GM21825 (cell line): ENCODE data around the gene METTL8.
A peak's percentile ranks its signal among the peaks of the same experiment; 100 is the strongest.

Source experiments
- ATAC-seq: cut with Tn5 transposase; IDR thresholded peaks from one replicate; pipeline ENCODE4 v1.9.1; 2021; ENCODE audit warnings: mild to moderate bottlenecking, moderate library complexity; ENCODE audit not compliant: unreplicated experiment

METTL8 gene

DNA sequence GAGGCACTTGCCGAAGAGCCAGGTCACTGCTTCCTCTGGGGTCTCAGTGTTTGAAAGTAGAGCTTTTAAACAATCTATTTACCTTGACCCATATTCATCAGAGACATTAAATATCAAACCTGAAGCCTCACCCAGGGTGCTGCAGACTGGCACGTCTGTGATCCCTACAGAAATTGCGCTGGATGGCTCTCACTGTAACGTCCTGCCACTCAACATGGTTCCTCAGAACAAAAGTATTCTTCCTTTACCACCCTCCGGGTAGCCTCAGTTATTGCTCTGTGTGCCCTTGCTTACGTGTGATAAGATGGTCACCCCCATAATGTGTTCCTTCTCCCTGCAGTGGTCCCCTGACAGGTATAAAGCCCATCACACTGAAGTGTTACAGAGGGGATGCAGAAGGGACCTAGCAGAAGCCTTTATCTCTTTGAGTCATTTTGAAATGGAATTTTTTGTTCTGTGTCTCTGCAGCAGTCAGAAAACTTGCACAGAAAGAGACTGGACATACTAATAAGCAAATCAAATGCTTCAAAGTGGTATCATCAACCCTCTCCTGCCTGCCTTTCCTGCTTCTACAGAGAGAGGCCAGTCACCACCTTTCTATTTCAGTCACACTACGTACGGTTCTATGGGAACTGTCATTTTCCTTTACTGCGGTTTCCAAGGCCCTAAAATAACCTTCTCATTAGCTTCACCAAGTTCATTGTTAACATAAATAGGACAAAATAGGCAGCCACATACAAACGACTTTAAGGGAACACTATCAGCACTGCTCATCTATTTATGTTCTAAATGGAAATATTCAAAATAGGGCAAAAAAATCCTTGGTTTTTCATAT is 86.8 kb downstream of the METTL8 start:
- ATAC-seq: peak; percentile 60

- ATAC-seq: no peak
Observed at GRCh38 chr2:171345971-171346722, 87.6 kb downstream of the METTL8 start.

DNA sequence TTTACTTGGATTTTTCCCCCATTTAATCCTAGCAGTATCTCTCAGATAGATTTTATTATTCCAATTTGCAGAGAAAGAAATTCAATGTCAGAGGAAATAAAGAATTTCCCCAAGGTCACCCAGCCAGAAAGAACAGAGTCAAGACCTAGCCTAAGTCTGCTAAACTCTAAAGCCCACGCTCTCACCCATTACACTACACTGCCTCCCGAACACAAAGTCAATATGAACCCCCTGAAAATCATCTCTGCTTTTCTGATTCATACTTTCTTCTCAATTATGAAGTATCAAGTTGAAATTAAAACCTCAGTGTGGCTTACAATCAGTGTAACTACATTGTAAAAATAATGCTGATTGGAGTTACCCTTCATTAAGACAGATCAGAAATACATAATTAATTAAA is 89.6 kb downstream of the METTL8 start:
- ATAC-seq: no peak

DNA sequence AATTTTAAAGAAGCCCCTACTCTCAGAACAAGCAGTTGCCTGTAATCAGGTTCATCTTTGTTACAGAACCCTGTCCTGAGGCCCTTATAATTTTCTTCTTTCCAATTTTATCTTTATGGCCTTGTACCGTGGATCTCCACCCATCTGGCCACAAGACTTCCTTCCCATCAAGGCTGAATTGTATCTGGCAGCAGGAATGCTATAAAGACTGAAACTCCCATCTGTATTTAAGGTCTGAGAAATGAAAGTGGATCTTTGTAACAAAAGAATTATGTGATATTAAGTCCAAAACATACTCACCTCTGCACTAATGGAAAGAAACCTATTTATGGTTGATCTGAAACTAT is 91.8 kb downstream of the METTL8 start:
- no peak for ATAC-seq

DNA sequence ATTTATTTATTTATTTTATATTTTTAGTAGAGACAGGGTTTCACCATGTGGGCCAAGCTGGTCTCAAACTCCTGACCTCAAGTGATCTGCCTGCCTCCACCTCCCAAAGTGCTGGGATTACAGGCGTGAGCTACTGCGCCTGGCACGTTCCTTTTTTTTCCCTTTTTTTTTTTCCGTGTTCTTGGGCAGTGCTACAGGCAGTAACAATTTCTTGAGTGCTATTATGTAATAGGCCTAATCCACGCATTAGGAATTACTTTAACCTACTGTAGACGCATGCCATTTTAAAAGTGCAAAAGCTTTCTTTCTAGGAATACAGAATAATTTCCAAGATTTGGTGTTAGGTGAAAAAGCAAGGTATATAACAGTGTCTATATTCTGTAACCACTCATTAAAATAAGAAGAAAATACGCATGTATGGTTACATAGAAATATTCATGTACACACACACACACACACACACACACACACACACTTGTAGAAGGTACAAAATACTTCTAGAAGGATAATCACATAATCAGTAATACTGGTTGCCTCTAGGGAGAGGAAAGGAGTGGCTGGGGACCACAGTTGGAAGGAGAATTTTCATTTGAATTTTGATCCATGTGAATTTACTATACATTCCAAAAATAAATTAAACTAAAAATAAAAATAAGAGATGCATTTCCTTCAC is 92.3 kb downstream of the METTL8 start:
- ATAC-seq: no peak

DNA sequence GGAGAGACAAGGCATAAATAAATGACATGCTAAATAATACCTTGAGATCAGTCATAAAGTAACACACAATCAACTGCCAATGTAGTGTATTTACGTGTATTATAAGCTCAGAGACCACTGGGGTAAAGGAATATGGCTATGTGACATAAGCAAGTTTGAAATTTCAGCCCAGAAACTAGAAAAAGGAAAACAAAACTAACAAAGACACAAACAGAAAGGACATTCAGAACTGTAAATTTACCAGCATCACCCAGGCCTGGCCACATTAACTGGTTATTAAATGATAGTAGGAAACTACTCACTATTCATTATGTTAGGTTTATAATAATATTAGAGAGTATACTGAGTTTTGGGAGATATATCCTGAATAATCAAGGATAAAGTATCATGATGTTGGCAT is 98.8 kb downstream of the METTL8 start:
- no peak for ATAC-seq

DNA sequence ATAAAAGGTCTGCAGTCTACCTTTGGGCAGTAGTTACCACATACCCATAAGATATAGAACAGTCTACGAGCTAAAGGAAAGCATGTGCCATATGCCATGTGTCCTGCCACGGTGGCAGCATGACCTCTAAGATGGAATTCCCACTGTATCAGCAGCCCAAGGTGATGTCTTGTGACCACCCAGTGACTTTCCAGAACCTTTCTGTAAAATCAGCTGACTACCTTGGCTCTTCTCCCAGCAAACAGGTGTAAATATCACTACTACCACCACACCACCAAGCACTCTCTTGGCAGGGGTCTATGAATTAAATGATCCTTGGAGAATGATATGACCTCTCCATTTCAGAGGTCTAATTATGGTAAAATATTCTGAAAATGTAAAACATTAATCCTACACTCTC is 99.6 kb downstream of the METTL8 start:
- ATAC-seq: no peak

DNA sequence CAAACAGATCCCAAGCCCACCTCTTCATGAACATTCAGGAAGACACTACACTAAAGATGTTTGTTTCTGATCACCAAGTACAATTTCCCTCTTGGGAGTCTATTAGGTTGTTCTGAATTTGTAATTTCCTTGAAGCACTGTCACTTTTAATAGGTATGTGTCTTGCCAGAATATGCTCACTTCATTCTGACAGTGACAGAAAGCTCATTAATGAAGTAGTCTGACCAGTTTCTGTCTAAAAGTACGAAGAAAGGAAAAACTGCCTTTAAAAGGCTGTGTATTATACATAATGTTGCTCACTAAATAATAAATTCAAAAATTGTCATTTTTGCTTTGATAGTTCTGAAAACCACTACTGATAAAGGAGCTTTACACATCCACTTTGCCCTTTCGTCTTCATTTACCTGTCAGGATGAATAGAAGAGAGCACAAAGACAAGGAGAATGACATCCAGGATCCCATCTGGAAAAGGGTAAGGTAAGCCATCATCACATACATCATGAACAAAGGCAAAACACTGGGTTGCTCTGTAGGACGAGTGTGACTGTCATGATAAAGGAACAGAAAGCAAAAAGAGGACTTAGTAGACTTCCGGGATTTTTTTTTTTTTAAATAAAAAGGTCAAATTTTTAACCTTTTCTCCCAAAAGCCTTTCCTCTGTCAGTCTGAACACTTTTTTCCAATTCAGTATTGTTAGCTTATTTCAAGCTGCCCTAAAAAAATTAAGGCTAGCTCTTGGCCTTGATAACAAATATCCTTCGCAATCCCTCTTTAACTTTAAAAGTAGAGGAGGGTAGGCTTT is 103.4 kb downstream of the METTL8 start:
- ATAC-seq: no peak

DNA sequence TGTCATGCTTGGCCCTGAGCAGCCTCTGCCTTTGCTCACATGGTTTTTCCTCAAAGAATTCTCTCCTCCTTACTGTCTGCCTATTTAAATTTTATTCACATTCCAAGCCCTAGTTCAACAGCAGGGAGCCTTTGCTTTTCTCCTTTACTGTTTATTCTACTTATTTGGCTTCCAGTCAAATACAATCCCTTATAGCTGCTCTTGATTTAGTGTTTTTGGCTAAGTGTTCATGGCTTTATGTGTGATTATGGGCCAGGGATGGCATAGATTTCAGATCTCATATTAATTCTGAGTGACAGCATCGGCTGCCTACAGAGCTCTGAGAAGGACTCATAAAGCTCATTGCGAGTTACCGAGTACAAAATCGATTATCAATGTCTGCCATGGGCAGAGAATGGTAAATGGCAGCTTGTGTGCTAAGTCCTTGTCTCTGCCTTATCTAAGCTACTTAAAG is 106.7 kb downstream of the METTL8 start:
- no peak for ATAC-seq

- peak; percentile 45 for ATAC-seq
Observed at GRCh38 chr2:171325886-171326585, 107.8 kb downstream of the METTL8 start.

- no peak for ATAC-seq
Observed at GRCh38 chr2:171323971-171324528, 109.7 kb downstream of the METTL8 start.

GRCh38 chr2:171322928-171323327 is 110.9 kb downstream of the METTL8 start:
- ATAC-seq: no peak

- ATAC-seq: no peak
Observed at GRCh38 chr2:171320731-171321130, 113.1 kb downstream of the METTL8 start.

- peak; percentile 28 for ATAC-seq
Observed at GRCh38 chr2:171320208-171320621, 113.6 kb downstream of the METTL8 start.

- peak; percentile 46 for ATAC-seq
Observed at GRCh38 chr2:171319164-171319810, 114.5 kb downstream of the METTL8 start.

DNA sequence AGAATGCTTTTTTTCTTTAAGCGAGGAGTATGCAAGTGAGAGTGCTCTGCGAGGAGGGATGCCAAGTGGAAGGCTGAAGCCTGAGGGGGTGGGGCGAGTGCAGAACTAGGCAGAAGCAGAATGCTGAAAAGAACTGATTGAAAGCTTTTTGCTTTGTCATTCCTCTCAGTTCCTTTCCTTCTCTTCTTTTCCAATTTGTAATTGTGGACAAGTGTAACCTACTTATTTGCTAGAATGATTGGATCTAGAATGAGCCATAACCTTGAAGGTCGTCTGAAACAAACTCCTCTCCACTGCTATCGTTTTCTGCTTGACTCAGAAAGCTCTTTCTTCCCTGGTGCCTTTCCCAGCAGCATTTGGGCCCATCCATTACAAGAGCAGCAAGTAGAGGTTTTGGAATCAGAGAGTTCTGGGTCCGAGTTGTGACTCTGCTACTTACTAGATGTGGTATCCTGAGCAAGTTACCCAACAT is 115.3 kb downstream of the METTL8 start:
- no peak for ATAC-seq

DNA sequence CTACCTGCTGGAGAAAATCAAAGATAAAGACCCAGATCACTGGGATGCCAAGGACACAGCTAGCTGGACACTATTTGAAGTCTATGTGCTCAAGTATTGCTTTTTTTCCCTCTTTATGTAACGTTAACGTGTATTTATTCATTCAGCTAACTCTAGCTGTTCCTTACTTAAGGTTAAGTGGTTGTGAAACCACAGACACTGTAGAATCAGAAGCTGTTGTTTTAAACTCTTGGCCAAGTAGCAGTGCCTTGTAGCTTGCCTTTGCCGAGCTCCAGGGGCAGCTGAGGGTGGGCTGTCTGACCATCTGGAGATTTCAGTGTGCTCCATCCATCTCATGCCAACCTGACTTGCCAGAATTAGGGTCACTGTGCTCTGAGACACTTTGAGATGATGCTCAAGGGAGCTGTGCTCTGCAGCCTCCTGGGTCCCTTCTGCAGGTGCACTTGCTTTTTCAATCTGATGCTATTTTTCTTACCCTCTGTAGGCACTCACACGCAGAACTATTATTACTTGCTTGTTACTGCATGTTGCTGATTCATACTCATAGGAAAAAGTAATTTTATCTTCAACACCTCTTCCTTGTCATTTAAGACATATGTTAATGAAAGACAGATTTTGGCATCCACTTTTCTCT is 116.2 kb downstream of the METTL8 start:
- ATAC-seq: no peak

- ATAC-seq: no peak
Observed at GRCh38 chr2:171316755-171317337, 116.9 kb downstream of the METTL8 start.
